Measurements from ENCODE around the gene NCKAP5.
A peak's percentile ranks its signal among the peaks of the same experiment; 100 is the strongest.
"Not testable (repeated sequence)": the region's sequence is repeated elsewhere in the genome, so short reads cannot be mapped to it uniquely, and the experiment has no call there.

The NCKAP5 gene

DNA sequence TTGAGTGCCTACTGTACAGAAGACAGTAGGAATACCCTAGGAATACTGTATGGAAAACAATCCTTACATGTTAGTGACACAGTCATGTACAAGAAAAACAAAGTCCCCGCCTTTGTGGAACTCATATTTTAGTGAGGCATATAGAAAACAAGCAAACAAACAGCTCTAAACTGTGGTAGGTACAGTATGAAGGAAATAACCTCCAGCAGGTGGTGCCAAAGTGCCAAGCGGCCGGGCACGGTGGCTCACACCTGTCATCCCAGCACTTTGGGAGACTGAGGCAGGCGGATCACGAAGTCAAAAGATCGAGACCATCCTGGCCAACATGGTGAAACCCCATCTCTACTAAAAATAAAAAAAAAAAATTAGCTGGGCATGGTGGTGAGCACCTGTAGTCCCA, 48.6 kb downstream of the NCKAP5 start:
- H3K36me3 Mint-ChIP-seq (ENCODE audit: low read depth); H3K4me3 Mint-ChIP-seq; H3K9me3 Mint-ChIP-seq; H3K27ac Mint-ChIP-seq; H3K27me3 Mint-ChIP-seq (ENCODE audit: low read depth): not testable (repeated sequence)
- TF ChIP-seq CTCF (IDR thresholded peaks at IDR 0.05; ENCODE audit: unreplicated experiment in 3 of 3) = peak in 1 of 3 experiments; percentile 18
- H3K4me1 Mint-ChIP-seq = peaks cover 15% of the 10 kb centered on the region

- Mint-ChIP-seq H3K4me3 (no peak overlapping the region), H3K4me1 (peaks cover 15% of the 10 kb centered on the region), H3K27ac (no peak overlapping the region), H3K27me3 (ENCODE audit: low read depth) (no peaks in the 10 kb centered on the region), H3K36me3 (ENCODE audit: low read depth) (no peaks in the 10 kb centered on the region), H3K9me3 (no peaks in the 10 kb centered on the region)
- no peak for TF ChIP-seq CTCF (IDR thresholded peaks at IDR 0.05; ENCODE audit: unreplicated experiment in 3 of 3)
Observed at GRCh38 chr2:133518700-133519344, 49.4 kb downstream of the NCKAP5 start.

GRCh38 chr2:133517876-133518275, 50.4 kb downstream of the NCKAP5 start:
- TF ChIP-seq CTCF (IDR thresholded peaks at IDR 0.05; ENCODE audit: unreplicated experiment in 3 of 3) = no peak
- H3K4me1 Mint-ChIP-seq = peaks cover 15% of the 10 kb centered on the region
- no peaks in the 10 kb centered on the region for H3K27me3 Mint-ChIP-seq (ENCODE audit: low read depth)
- no peaks in the 10 kb centered on the region for H3K9me3 Mint-ChIP-seq
- H3K27ac Mint-ChIP-seq = peak overlapping the region; percentile 20 to 54 (median 29)
- no peaks in the 10 kb centered on the region for H3K36me3 Mint-ChIP-seq (ENCODE audit: low read depth)
- no peak overlapping the region for H3K4me3 Mint-ChIP-seq

GRCh38 chr2:133516405-133517026, 51.7 kb downstream of the NCKAP5 start:
- Mint-ChIP-seq H3K9me3 (no peaks in the 10 kb centered on the region), H3K27me3 (ENCODE audit: low read depth) (no peaks in the 10 kb centered on the region), H3K4me3 (no peak overlapping the region), H3K36me3 (ENCODE audit: low read depth) (no peaks in the 10 kb centered on the region), H3K4me1 (peaks cover 15% of the 10 kb centered on the region), H3K27ac (peak overlapping the region in 2 of 3 experiments; percentile 11 to 38)
- no peak for TF ChIP-seq CTCF (IDR thresholded peaks at IDR 0.05; ENCODE audit: unreplicated experiment in 3 of 3)

DNA sequence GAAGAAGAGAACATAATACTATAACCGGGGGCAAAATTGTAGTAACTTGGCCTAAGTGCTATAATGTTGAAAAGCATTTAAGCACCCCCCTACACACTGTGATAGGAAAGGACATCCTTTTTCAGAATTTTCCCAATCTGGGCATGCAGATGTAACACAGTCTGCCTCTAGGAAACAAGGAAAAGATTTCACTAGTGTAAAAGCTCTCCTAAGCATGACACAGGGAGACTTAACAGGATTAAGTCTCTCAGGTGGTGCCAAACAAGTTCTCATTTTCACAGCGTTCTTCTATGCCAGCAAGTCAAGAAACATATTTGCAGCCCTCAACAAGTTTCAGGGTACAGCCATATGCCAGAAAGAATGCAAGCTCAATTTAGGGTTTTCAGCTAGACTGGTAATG, 53.0 kb downstream of the NCKAP5 start:
- H3K9me3 Mint-ChIP-seq = no peaks in the 10 kb centered on the region
- TF ChIP-seq CTCF (IDR thresholded peaks at IDR 0.05; ENCODE audit: unreplicated experiment in 3 of 3) = no peak
- H3K27ac Mint-ChIP-seq = no peak overlapping the region
- H3K4me1 Mint-ChIP-seq = peaks cover 15% of the 10 kb centered on the region
- no peaks in the 10 kb centered on the region for H3K36me3 Mint-ChIP-seq (ENCODE audit: low read depth)
- no peak overlapping the region for H3K4me3 Mint-ChIP-seq
- H3K27me3 Mint-ChIP-seq (ENCODE audit: low read depth) = no peaks in the 10 kb centered on the region

GRCh38 chr2:133513893-133514292, 54.4 kb downstream of the NCKAP5 start:
- H3K4me1 Mint-ChIP-seq = peaks cover 15% of the 10 kb centered on the region
- no peak overlapping the region for H3K27ac Mint-ChIP-seq
- H3K9me3 Mint-ChIP-seq = no peaks in the 10 kb centered on the region
- TF ChIP-seq CTCF (IDR thresholded peaks at IDR 0.05; ENCODE audit: unreplicated experiment in 3 of 3) = no peak
- H3K27me3 Mint-ChIP-seq (ENCODE audit: low read depth) = no peaks in the 10 kb centered on the region
- no peaks in the 10 kb centered on the region for H3K36me3 Mint-ChIP-seq (ENCODE audit: low read depth)
- no peak overlapping the region for H3K4me3 Mint-ChIP-seq

Measured in nephron (organoid).